ENCODE measurements around the gene CDK16. TPM values are rescaled to one million over a fixed set of nuclear protein-coding genes. Genes with fewer than 3 reads are reported as not detected.

Gene CDK16
- total RNA-seq, 1 experiment from 2014 or later = 134 TPM

DNA sequence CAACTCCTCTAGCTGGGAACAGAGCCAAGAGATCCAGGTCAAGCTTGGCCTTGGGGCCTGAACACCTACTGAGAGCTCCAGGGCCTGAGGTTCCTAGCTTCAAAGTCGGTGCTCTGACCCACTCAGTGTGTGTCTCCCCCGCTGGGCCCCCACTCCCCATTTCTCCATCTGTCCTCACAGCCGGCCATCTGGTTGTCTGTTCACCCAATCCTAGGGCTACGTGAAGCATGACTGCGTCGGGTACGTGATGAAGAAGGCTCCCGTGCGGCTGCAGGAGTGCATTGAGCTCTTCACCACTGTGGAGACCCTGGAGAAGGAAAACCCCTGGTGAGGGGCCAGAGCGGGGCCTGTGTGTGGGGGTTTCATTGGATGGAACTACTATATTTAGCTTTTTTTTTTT lies 26.7 kb downstream of the CDK16 start:
- in situ Hi-C loops (cut with HindIII; ENCODE audit: low pct_unique_long_range_greater_than_20kb, low sequenced_read_pairs) = no loop called here
- H3K27me3 ChIP-seq (ENCODE audit: control insufficient read depth, insufficient read depth, low read length) = no peaks in the 10 kb centered on the region
- BruUV-seq (replicated peaks) = no TSS peak
- DNase-seq (ENCODE audit: low read depth, low spot score) = no peak
- intact Hi-C loops (cut with micrococcal nuclease; ENCODE audit: unreplicated experiment) = no loop called here
- H3K36me3 ChIP-seq (ENCODE audit: control insufficient read depth, insufficient read depth, low read length) = no peaks in the 10 kb centered on the region; the same call in none of the 2 replicates
- H3K4me1 ChIP-seq (ENCODE audit: control insufficient read depth, insufficient read depth, low read length) = no peaks in the 10 kb centered on the region
- no peaks in the 10 kb centered on the region for H3K9me3 ChIP-seq (ENCODE audit: control insufficient read depth, insufficient read depth, low read depth, low read length)
- ATAC-seq = no peak
- ChIA-PET POLR2A (interaction anchor here (0.5 to 0.6 kb wide), 3 partner anchors 58 to 597 kb away, joined by 3 to 4 read pairs (median 4); no protein-coding TSS in a partner anchor), CTCF (interaction anchor here (0.6 kb wide), 1 partner anchor 37 kb away, joined by 6 read pairs; no protein-coding TSS in a partner anchor)
- TF ChIP-seq, protein P1, sequence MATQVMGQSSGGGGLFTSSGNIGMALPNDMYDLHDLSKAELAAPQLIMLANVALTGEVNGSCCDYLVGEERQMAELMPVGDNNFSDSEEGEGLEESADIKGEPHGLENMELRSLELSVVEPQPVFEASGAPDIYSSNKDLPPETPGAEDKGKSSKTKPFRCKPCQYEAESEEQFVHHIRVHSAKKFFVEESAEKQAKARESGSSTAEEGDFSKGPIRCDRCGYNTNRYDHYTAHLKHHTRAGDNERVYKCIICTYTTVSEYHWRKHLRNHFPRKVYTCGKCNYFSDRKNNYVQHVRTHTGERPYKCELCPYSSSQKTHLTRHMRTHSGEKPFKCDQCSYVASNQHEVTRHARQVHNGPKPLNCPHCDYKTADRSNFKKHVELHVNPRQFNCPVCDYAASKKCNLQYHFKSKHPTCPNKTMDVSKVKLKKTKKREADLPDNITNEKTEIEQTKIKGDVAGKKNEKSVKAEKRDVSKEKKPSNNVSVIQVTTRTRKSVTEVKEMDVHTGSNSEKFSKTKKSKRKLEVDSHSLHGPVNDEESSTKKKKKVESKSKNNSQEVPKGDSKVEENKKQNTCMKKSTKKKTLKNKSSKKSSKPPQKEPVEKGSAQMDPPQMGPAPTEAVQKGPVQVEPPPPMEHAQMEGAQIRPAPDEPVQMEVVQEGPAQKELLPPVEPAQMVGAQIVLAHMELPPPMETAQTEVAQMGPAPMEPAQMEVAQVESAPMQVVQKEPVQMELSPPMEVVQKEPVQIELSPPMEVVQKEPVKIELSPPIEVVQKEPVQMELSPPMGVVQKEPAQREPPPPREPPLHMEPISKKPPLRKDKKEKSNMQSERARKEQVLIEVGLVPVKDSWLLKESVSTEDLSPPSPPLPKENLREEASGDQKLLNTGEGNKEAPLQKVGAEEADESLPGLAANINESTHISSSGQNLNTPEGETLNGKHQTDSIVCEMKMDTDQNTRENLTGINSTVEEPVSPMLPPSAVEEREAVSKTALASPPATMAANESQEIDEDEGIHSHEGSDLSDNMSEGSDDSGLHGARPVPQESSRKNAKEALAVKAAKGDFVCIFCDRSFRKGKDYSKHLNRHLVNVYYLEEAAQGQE (IDR thresholded peaks at IDR 0.05; ENCODE audit: insufficient read depth in 1 of 2, low read depth in 2 of 2, low read length in 1 of 2) = no peak
- TF ChIP-seq, protein P2, sequence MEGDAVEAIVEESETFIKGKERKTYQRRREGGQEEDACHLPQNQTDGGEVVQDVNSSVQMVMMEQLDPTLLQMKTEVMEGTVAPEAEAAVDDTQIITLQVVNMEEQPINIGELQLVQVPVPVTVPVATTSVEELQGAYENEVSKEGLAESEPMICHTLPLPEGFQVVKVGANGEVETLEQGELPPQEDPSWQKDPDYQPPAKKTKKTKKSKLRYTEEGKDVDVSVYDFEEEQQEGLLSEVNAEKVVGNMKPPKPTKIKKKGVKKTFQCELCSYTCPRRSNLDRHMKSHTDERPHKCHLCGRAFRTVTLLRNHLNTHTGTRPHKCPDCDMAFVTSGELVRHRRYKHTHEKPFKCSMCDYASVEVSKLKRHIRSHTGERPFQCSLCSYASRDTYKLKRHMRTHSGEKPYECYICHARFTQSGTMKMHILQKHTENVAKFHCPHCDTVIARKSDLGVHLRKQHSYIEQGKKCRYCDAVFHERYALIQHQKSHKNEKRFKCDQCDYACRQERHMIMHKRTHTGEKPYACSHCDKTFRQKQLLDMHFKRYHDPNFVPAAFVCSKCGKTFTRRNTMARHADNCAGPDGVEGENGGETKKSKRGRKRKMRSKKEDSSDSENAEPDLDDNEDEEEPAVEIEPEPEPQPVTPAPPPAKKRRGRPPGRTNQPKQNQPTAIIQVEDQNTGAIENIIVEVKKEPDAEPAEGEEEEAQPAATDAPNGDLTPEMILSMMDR (IDR thresholded peaks at IDR 0.05) = no peak
- TF ChIP-seq POLR2AphosphoS5 (IDR thresholded peaks at IDR 0.05; ENCODE audit: low read depth, low read length) (no peak), TCF7L2 (IDR thresholded peaks at IDR 0.05; ENCODE audit: low read depth, low read length) (no peak), SIN3A (IDR thresholded peaks at IDR 0.05; ENCODE audit: borderline replicate concordance, insufficient read depth, low read depth, low read length) (no peak)
- no peak overlapping the region for H3K4me3 ChIP-seq (ENCODE audit: low read depth in 2 of 2, low read length in 2 of 2)
- H3K27ac ChIP-seq (ENCODE audit: low read length) = no peak overlapping the region

DNA sequence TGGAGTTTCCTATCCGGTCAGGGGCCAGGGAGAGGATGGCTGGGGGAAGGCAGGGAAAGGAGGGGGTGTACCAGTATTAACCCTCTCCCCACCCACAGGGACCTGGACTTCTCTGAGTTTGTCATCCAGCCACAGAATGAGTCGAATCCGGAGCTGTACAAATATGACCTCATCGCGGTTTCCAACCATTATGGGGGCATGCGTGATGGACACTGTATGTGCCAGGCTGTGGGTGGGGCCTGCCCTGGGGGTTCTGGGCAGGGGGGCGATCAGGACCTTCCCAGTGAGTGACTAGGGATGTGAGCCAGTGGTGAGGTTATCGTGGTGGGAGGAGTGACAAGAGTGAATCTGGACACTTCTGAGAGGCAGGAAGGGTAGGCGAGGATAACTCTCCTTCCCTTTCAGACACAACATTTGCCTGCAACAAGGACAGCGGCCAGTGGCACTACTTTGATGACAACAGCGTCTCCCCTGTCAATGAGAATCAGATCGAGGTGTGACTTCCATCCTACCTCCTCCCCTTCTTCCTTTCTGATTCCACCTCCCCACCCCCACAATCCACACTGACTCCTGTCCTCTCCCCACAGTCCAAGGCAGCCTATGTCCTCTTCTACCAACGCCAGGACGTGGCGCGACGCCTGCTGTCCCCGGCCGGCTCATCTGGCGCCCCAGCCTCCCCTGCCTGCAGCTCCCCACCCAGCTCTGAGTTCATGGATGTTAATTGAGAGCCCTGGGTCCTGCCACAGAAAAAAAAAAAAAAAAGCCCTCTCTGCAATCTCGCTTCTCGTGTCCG lies 28.9 kb downstream of the CDK16 start:
- intact Hi-C loops (cut with micrococcal nuclease; ENCODE audit: unreplicated experiment) = no loop called here

More for the DNA sequence above, 28.9 kb downstream of the CDK16 start:
- BruUV-seq (replicated peaks) = TSS peak; percentile 62
- Histone ChIP-seq H3K9me3 (ENCODE audit: control insufficient read depth, insufficient read depth, low read depth, low read length) (no peaks in the 10 kb centered on the region), H3K4me1 (ENCODE audit: control insufficient read depth, insufficient read depth, low read length) (no peaks in the 10 kb centered on the region), H3K27ac (ENCODE audit: low read length) (no peak overlapping the region), H3K27me3 (ENCODE audit: control insufficient read depth, insufficient read depth, low read length) (no peaks in the 10 kb centered on the region), H3K4me3 (ENCODE audit: low read depth in 2 of 2, low read length in 2 of 2) (no peak overlapping the region), H3K36me3 (ENCODE audit: control insufficient read depth, insufficient read depth, low read length) (no peaks in the 10 kb centered on the region; the same call in 1 of the 2 replicates)
- ChIA-PET POLR2A (no interaction called here), CTCF (no interaction called here)
- DNase-seq (ENCODE audit: low read depth, low spot score) (no peak), ATAC-seq (no peak)
- TF ChIP-seq, protein P2 (IDR thresholded peaks at IDR 0.05) = no peak
- TF ChIP-seq, protein P1 (IDR thresholded peaks at IDR 0.05; ENCODE audit: insufficient read depth in 1 of 2, low read depth in 2 of 2, low read length in 1 of 2) = no peak
- TF ChIP-seq SIN3A (IDR thresholded peaks at IDR 0.05; ENCODE audit: borderline replicate concordance, insufficient read depth, low read depth, low read length) = no peak
- TF ChIP-seq TCF7L2 (IDR thresholded peaks at IDR 0.05; ENCODE audit: low read depth, low read length) = no peak
- TF ChIP-seq POLR2AphosphoS5 (IDR thresholded peaks at IDR 0.05; ENCODE audit: low read depth, low read length) = no peak
- in situ Hi-C loops (cut with HindIII; ENCODE audit: low pct_unique_long_range_greater_than_20kb, low sequenced_read_pairs) = no loop called here

Measured in Panc1 (cell line).